Occipital lobe (tissue), 2 donors: ENCODE results near the gene SH2D2A. TPM values are rescaled to one million over a fixed set of nuclear protein-coding genes. Genes with fewer than 3 reads are reported as not detected.

Source experiments
- DNase-seq: peaks from one replicate; lab custom pipeline; 2025; lab: John Stamatoyannopoulos, UW
- total RNA-seq: library from RNA; depleted of rRNA; stranded (reverse); fragments of >200 nt; gene quantifications from one replicate; pipeline ENCODE4 v1.2.3, GENCODE V29; 2014

SH2D2A gene
- total RNA-seq, 1 donor from 2014 or later = not detected

DNA sequence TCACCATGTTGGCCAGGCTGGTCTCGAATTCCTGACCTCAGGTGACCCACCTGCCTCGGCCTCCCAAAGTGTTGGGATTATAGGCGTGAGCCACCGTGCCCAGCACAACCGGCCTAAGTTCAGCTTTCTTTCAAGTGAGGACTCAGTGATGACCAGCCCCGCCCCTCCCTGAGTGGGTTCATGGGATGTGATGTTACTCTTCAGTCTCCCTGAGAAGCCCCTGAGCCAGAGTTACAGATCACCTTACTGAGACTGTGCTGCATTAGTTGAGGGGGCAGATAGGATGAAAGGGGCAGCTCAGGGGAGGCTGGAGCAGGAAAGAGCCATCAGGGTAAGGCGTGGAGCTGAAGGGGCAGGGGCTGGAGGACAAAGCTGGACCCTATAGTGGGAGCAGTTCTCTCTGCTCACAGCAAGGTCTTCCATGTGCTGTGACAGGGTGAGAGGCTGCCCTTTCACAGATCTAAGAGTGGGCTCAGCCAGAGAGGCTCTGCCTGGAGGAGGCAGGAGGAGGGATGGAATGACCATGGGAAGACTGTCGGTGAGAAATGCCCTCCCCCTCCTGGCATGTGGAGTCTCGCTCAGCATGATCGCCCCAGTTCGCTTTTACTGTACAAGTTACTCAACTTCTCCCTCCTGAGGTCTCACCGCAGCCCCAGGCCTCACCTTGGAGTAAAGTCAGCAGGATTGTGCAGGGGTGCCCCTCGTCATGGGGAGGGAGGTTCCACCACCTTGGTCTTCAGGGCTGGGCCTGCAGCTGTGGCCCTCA, 13.4 kb downstream of the SH2D2A start:
- DNase-seq = no peak

- DNase-seq = no peak
These were observed 14.2 kb downstream of the SH2D2A start for GRCh38 chr1:156802421-156802935.

- no peak for DNase-seq
These were observed 15.1 kb downstream of the SH2D2A start for GRCh38 chr1:156801409-156802121.

DNA sequence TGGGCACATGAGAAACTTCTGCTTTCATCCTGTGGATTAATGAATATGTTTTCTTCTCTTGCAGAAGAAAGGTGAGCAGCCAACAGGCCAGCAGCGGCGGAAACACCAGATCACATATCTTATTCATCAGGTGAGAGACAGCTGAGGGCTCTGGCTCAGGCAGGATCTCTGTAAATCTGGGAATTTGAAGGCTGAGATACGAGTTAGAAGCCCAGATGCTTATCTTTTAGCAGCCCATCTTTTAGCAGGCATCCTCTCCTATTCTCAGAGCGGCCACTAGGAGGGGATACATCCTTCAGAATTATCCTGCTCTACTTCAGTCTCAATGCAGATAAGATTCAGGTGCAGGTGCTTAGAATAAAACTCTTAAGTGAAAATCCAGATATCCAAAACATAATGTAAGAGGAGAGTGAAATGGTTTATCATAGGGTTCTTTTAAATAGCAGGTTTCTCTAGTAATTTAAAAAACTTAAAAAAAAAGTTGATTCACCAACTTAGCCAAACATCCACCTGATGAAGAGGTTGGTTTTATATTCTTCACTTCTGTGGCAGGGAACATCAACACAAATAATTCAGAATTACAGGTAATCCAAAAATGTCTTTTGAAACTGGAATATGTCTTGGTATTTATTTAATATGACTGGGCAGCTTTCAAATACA, 19.3 kb downstream of the SH2D2A start:
- no peak for DNase-seq

GRCh38 chr1:156796340-156797097, 20.1 kb downstream of the SH2D2A start:
- DNase-seq = no peak

DNA sequence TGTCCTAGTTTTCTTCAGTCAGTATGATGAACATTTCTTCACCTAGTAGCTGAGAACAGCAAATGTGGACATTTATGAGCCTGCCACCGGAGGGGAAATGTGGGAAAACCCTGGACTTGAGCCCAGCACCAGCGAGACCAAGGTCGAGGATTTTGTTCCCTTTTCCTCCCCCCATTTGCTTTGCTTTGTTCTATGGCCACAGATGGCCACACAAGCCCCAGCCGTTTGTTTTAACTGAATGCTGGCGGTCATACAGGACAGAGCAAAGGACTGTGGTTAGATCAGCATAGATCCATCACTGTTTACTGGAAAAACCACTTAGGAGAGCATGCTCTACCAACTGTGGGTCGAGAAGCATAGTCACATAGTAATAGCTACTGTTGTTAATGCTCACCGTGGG, 20.9 kb downstream of the SH2D2A start:
- peak; percentile 55 for DNase-seq

- no peak for DNase-seq
These were observed 21.3 kb downstream of the SH2D2A start for GRCh38 chr1:156795374-156795733.

GRCh38 chr1:156794506-156795373, 21.9 kb downstream of the SH2D2A start:
- no peak for DNase-seq

DNA sequence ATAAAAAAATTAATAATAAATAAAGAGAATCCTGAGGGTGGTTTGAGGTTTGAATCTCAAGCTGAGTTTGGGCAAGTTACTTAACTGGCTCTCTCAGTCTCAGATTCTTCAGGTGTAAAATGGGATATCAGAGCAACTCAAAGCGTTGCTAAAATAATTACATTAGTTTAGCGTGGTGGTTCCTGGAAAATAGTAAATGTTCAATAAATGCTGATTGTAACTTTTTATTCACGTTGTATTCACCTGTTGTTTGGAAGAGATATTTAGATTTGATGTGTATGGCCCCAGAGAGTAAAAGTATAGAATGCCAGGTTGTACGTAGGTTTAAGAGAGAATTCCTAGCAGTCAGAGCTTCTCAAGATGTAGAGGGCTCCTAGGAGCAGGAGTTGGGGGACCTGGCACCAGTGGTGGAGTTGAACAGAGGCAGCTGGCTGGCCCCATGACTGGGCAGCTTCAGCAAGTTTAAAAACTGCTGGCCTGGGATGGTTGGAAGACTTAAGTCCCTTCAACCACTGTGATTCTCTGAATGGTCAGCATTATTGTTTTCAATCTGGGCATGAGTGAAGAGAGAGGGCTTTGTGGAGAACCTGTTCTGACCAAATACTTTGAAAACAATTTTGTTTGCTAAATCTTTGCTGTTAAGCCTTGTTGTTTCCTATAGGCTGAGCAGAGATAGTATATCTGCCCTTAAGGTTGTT, 26.9 kb downstream of the SH2D2A start:
- DNase-seq = no peak

DNA sequence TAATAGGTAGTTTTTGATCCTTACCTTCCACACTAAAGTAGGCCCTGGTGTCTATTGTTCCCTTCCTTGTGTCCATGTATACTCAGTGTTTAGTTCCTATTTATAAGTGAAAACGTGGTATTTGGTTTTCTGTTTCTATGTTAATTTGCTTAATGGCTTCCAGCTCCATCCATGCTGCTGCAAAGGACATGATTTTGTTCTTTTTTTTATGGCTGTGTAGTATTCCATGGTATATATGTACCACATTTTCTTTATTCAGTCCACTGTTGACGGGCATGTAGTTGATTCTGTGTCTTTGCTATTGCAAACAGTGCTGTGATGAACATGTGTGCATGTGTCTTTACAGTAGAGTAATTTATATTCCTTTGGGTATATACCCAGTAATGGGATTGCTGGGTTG, 28.5 kb downstream of the SH2D2A start:
- no peak for DNase-seq

GRCh38 chr1:156786640-156787039, 30.0 kb downstream of the SH2D2A start:
- no peak for DNase-seq

- DNase-seq = no peak
These were observed 31.2 kb downstream of the SH2D2A start for GRCh38 chr1:156785458-156785857.

DNA sequence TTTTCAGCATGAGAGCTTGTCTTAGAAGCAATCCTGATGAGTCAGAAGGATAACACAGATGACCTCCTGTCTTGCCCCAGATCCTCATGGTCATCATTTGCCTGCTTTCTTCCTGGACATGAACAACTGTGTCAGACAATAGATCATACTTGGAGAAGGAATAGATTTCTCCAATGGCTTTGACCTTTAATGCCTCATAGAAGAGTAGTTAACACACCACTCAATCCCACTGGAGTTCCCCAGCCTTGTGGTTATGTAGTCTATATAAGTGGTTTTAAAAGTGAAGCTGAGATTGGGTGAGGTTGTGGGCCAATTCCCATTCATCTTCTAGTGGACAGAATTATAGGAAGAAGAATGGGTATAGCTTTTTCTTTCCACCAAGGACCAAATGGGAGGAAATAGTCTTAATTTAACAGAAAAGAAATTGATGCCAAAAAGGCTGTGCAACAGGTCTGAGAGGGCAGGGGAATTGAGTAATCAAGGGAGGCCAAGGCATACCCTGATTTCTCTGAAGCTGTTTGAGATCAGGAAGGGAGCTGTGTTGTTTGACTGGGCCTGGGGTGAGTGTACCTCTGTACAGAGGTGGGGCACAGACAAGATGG, 35.0 kb downstream of the SH2D2A start:
- DNase-seq = no peak

DNA sequence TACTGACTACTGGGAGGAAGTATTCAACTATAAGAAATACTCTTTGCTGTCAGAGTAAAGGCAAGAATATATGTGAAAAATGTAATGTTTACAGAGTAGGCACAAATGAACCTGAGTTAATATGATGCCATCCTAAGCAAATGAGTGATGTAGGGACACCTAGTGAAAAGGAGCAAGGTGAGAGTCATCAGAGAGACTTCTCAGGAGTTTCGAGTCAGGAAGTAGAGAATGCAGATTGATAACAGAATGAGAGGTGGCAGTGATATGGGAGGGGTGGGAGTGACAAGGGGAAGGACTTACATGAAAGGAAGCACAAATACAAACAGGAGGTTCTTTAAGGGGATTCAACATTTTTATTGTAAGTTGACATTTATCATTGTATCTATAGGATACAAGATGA, 39.1 kb downstream of the SH2D2A start:
- no peak for DNase-seq

DNA sequence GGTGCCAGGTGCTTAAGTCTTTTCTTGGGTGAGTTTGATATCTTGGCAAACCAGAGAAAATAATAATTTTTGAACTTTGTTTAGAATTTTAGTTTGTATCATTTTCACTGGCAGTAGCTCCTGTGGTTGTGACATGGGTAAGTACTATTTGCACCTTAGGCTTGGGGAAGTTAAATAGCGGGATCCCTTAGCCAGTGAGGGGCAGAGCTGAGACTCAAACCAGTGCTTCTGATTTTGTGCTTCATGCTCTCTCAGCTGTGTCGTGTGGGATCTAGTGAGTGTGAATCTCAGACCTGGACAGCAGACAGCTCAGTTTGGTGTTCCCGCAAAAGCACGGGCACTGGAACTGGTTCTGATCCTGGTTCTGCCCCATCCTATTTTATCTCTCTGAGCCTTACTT, 39.7 kb downstream of the SH2D2A start:
- no peak for DNase-seq

DNA sequence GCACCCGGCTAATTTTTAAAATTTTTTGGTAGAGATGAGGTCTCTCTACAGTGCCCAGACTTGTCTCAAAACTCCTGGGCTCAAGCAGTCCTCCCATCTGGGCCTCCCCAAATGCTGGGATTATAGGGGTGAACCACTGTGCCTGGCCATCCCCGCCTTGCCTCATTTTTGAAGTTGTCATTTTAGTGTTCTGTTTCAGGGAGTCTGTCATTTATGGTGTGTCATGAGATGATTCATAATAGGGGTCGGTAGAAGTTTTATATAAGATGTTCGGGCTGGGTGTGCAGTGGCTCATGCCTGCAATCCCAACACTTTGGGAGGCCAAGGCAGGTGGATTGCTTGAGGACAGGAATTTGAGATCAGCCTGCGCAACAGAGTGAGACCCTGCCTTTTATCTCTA, 40.8 kb downstream of the SH2D2A start:
- DNase-seq = no peak

GRCh38 chr1:156773607-156774006, 43.0 kb downstream of the SH2D2A start:
- DNase-seq = no peak

DNA sequence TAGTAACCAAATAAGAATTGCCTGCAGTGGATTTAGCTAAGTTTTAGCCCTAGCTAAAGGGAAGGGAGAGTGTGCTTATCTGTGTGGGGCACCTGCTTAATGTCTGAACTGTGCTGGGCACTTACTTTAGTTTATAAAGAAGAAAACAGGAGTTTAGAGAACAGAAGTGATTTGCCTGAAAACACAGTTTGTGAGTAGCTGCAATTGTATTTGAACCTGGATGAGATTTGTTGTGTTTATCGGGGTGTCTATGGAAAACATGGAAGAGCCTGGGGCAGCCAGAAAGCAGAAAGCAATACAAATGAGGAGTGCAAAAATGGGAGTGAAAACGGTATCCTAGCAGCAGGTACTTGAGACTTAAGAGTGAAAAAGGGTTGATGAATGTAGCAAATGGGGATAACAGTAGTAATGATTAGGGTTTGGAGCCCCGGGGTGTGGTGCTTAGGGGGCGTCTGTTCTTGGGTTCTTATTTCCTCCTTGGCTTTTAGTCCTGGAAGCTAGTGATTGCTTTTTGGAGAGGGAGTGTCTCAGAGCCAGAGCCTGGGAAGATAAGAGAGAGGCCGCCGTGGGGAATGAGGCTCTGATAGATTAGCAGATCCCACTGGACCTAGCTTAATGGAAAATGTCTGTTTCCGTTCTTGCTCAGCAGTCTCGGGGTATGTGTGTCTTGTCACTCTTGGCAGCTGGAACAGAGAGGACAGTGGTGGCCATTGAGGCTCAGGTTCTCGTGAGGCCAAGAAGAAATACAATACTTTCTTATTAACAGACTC, 43.7 kb downstream of the SH2D2A start:
- DNase-seq = no peak

- DNase-seq = no peak
These were observed 44.4 kb downstream of the SH2D2A start for GRCh38 chr1:156772222-156772621.
